GM18861 (cell line): ENCODE measurements around the gene SIRPA.

ENCODE experiments used
- ATAC-seq: cut with Tn5 transposase; IDR thresholded peaks from one replicate; pipeline ENCODE4 v1.9.1; 2021; ENCODE audit not compliant: unreplicated experiment

Gene SIRPA

GRCh38 chr20:1947535-1947846, 52.3 kb downstream of the SIRPA start:
- no peak for ATAC-seq

- no peak for ATAC-seq
These were observed 54.3 kb downstream of the SIRPA start for GRCh38 chr20:1949347-1950100.

GRCh38 chr20:1950836-1951235, 55.6 kb downstream of the SIRPA start:
- ATAC-seq, result no peak

- no peak for ATAC-seq
These were observed 56.4 kb downstream of the SIRPA start for GRCh38 chr20:1951436-1952115.

- ATAC-seq, result no peak
These were observed 57.7 kb downstream of the SIRPA start for GRCh38 chr20:1952737-1953530.

- ATAC-seq, result no peak
These were observed 58.4 kb downstream of the SIRPA start for GRCh38 chr20:1953621-1954020.

GRCh38 chr20:1955217-1955616, 60.0 kb downstream of the SIRPA start:
- no peak for ATAC-seq

- ATAC-seq, result no peak
These were observed 63.2 kb downstream of the SIRPA start for GRCh38 chr20:1958426-1958825.

- ATAC-seq, result no peak
These were observed 63.9 kb downstream of the SIRPA start for GRCh38 chr20:1959156-1959555.

GRCh38 chr20:1961374-1961773, 66.2 kb downstream of the SIRPA start:
- no peak for ATAC-seq

- ATAC-seq, result no peak
These were observed 68.9 kb downstream of the SIRPA start for GRCh38 chr20:1964061-1964460.

GRCh38 chr20:1964659-1965405, 69.6 kb downstream of the SIRPA start:
- no peak for ATAC-seq

- ATAC-seq, result no peak
These were observed 70.5 kb downstream of the SIRPA start for GRCh38 chr20:1965520-1966351.

GRCh38 chr20:1968964-1969363, 73.8 kb downstream of the SIRPA start:
- no peak for ATAC-seq

GRCh38 chr20:1971893-1972586, 76.8 kb downstream of the SIRPA start:
- ATAC-seq, result no peak

- no peak for ATAC-seq
These were observed 78.6 kb downstream of the SIRPA start for GRCh38 chr20:1973601-1974440.

- ATAC-seq, result no peak
These were observed 80.1 kb downstream of the SIRPA start for GRCh38 chr20:1975291-1975690.

GRCh38 chr20:1979106-1979778, 84.0 kb downstream of the SIRPA start:
- ATAC-seq, result no peak
